GM23338 (cell line): Measurements from ENCODE around the gene ST7L. TPM values are rescaled to one million over a fixed set of nuclear protein-coding genes. Genes with fewer than 3 reads are reported as not detected.

ENCODE experiments used
- ATAC-seq: fragments of 200-7000 bp; cut with Tn5 transposase; 3 replicates; pipeline ENCODE4 v1.9.1; 2020
- DNase-seq: peaks from one replicate; pipeline ENCODE4 v3.0.0-alpha.2; 2015; ENCODE audit warnings: low spot score
- H2AFZ ChIP-seq: fragments of 200-600 bp; sonication (generic); 2 replicates; pipeline ENCODE4 v1.8.0; 2016; ENCODE audit warnings: antibody characterized with exemption, mild to moderate bottlenecking, moderate library complexity
- H3F3A ChIP-seq: fragments of 200-600 bp; sonication (generic); replicated peaks from 2 replicates; pipeline ENCODE4 v1.8.0; 2017; ENCODE audit warnings: antibody characterized with exemption, mixed run types, low read depth
- H3K27ac ChIP-seq: fragments of 200-600 bp; sonication (generic); 2 replicates; pipeline ENCODE4 v1.6.1; 2016; ENCODE audit warnings: low read depth
- H3K27me3 ChIP-seq: fragments of 200-600 bp; sonication (generic); 2 replicates; pipeline ENCODE4 v1.8.0; 2016; ENCODE audit warnings: mild to moderate bottlenecking, mixed run types, moderate library complexity; ENCODE audit not compliant: insufficient read depth
- H3K36me3 ChIP-seq: fragments of 200-600 bp; sonication (generic); 2 replicates; pipeline ENCODE4 v1.8.0; 2016; ENCODE audit warnings: mild to moderate bottlenecking; ENCODE audit not compliant: insufficient read depth
- H3K4me1 ChIP-seq: fragments of 200-600 bp; sonication (generic); 2 replicates; pipeline ENCODE4 v1.8.0; 2016; ENCODE audit warnings: mild to moderate bottlenecking, moderate library complexity; ENCODE audit not compliant: insufficient read depth
- H3K4me2 ChIP-seq: fragments of 200-600 bp; sonication (generic); 2 replicates; pipeline ENCODE4 v1.7.1; 2017; ENCODE audit warnings: mixed run types
- H3K4me3 ChIP-seq: fragments of 200-600 bp; sonication (generic); 2 replicates; pipeline ENCODE4 v1.6.1; 2016; ENCODE audit warnings: mixed run types
- H3K79me2 ChIP-seq: fragments of 200-600 bp; sonication (generic); replicated peaks from 2 replicates; pipeline ENCODE4 v1.8.0; 2017; ENCODE audit warnings: mild to moderate bottlenecking; ENCODE audit not compliant: insufficient read depth
- H3K9me2 ChIP-seq: fragments of 200-600 bp; sonication (generic); 2 replicates; pipeline ENCODE4 v1.8.0; 2017; ENCODE audit not compliant: insufficient read depth
- H4K20me1 ChIP-seq: fragments of 200-600 bp; sonication (generic); replicated peaks from 2 replicates; pipeline ENCODE4 v1.8.0; 2017; ENCODE audit warnings: mild to moderate bottlenecking; ENCODE audit not compliant: insufficient read depth
- H3K27ac Mint-ChIP-seq: 2 replicates; pipeline ENCODE4 v1.8.0; 2020; ENCODE audit warnings: inconsistent platforms, mild to moderate bottlenecking, moderate library complexity, mixed read lengths
- H3K27me3 Mint-ChIP-seq: 3 replicates; pipeline ENCODE4 v1.8.0; 2022; ENCODE audit warnings: low read depth, mild to moderate bottlenecking, moderate library complexity, mixed read lengths, inconsistent platforms; ENCODE audit not compliant: insufficient read depth, poor library complexity
- H3K36me3 Mint-ChIP-seq: 3 replicates; pipeline ENCODE4 v1.8.0; 2021; ENCODE audit warnings: low read depth, mild to moderate bottlenecking, inconsistent platforms, moderate library complexity, mixed read lengths
- H3K4me1 Mint-ChIP-seq: 3 replicates; pipeline ENCODE4 v1.8.0; 2020; ENCODE audit warnings: mild to moderate bottlenecking, inconsistent platforms, mixed read lengths
- H3K4me3 Mint-ChIP-seq: 3 replicates; pipeline ENCODE4 v1.8.0; 2021; ENCODE audit warnings: moderate library complexity, mild to moderate bottlenecking, inconsistent platforms, mixed read lengths
- H3K9me3 Mint-ChIP-seq: 3 replicates; pipeline ENCODE4 v1.8.0; 2020; ENCODE audit warnings: moderate library complexity, mild to moderate bottlenecking, inconsistent platforms, mixed read lengths
- CREB1 ChIP-seq: fragments of 250-450 bp; sonication (Bioruptor Pico); IDR thresholded peaks from 2 replicates; pipeline ENCODE4 v1.5.0; 2020; ENCODE audit warnings: low read depth, mild to moderate bottlenecking, moderate library complexity
- CTCF ChIP-seq, 2 experiments: fragments of 200-600 bp in 1 of 2; sonication (generic) in 1 of 2; conservative IDR thresholded peaks; 2 replicates each; pipeline versions ENCODE4 v1.5.1 to v1.6.1; 2016 to 2017; ENCODE audit warnings: antibody characterized with exemption in 2 of 2, low read depth in 2 of 2, mild to moderate bottlenecking in 2 of 2, moderate library complexity in 1 of 2
- ETS1 ChIP-seq: IDR thresholded peaks from 2 replicates; pipeline ENCODE4 v1.6.1; 2016; ENCODE audit warnings: antibody characterized with exemption
- EZH2 ChIP-seq: fragments of 200-600 bp; sonication (generic); IDR thresholded peaks from one replicate; pipeline ENCODE4 v1.8.0; 2017; ENCODE audit warnings: antibody characterized with exemption, mild to moderate bottlenecking, low read depth; ENCODE audit not compliant: unreplicated experiment
- EZH2phosphoT487 ChIP-seq: fragments of 200-600 bp; sonication (generic); IDR thresholded peaks from one replicate; pipeline ENCODE4 v1.8.1; 2018; ENCODE audit warnings: antibody characterized with exemption; ENCODE audit not compliant: unreplicated experiment
- NANOG ChIP-seq: IDR thresholded peaks from 2 replicates; pipeline ENCODE4 v1.6.1; 2016; ENCODE audit warnings: antibody characterized with exemption, borderline replicate concordance
- POLR2AphosphoS5 ChIP-seq: IDR thresholded peaks from 2 replicates; pipeline ENCODE4 v1.6.1; 2016; ENCODE audit warnings: antibody characterized with exemption, low read depth
- REST ChIP-seq: IDR thresholded peaks from one replicate; pipeline ENCODE4 v1.6.1; 2018; ENCODE audit warnings: antibody characterized with exemption; ENCODE audit not compliant: unreplicated experiment
- STAT1 ChIP-seq: IDR thresholded peaks from one replicate; pipeline ENCODE4 v1.6.1; 2016; ENCODE audit warnings: antibody characterized with exemption; ENCODE audit not compliant: unreplicated experiment
- ZNF114 ChIP-seq: fragments of 250-450 bp; sonication (Bioruptor Pico); IDR thresholded peaks from 2 replicates; pipeline ENCODE4 v1.5.0; 2020; ENCODE audit warnings: mild to moderate bottlenecking, moderate library complexity
- ZNF462 ChIP-seq: fragments of 250-450 bp; sonication (Bioruptor Pico); IDR thresholded peaks from 2 replicates; pipeline ENCODE4 v1.5.0; 2020; ENCODE audit warnings: mild to moderate bottlenecking, moderate library complexity
- polyA plus RNA-seq: library from polyadenylated mRNA; unstranded; fragments of >200 nt; fragmentation: Nextera tagmentation; extraction: Ambion mirVana; gene quantifications from 2 replicates; pipeline ENCODE4 v1.2.1, GENCODE V29; 2016
- total RNA-seq: library from RNA; depleted of rRNA; stranded (reverse); fragments of >200 nt; shearing (Covaris generic); gene quantifications from 2 replicates; pipeline ENCODE4 v1.2.3, GENCODE V29; 2014

Gene ST7L
- total and polyA plus RNA-seq, 2 experiments from 2014 or later, result 18.2 to 21.0 TPM

GRCh38 chr1:112504001-112504660 lies 114.8 kb downstream of the ST7L start:
- Histone ChIP-seq H3K9me2 (no peaks in the 10 kb centered on the region), H3F3A (no peaks in the 10 kb centered on the region), H3K27ac (no peak overlapping the region), H4K20me1 (peaks cover 4% of the 10 kb centered on the region; the same call in 1 of the 2 replicates), H3K4me2 (no peak overlapping the region), H3K36me3 (no peaks in the 10 kb centered on the region), H3K79me2 (no peaks in the 10 kb centered on the region), H3K27me3 (peaks cover 99% of the 10 kb centered on the region), H3K4me1 (peaks cover 26% of the 10 kb centered on the region), H3K4me3 (no peak overlapping the region), H2AFZ (no peak overlapping the region)
- TF ChIP-seq ZNF462 (CRISPR knock-in tag), result no peak
- TF ChIP-seq CTCF (conservative IDR thresholded peaks at IDR 0.05; ENCODE audit: low read depth in 2 of 2), result no peak
- TF ChIP-seq EZH2, result no peak
- TF ChIP-seq EZH2phosphoT487, result no peak
- no peak for TF ChIP-seq REST
- no peak for TF ChIP-seq STAT1
- no peak for TF ChIP-seq ZNF114 (CRISPR knock-in tag)
- no peak for TF ChIP-seq POLR2AphosphoS5
- TF ChIP-seq NANOG, result no peak
- no peak for TF ChIP-seq CREB1
- no peak for TF ChIP-seq ETS1
- no peak for DNase-seq
- Mint-ChIP-seq H3K27ac (no peak overlapping the region), H3K36me3 (no peaks in the 10 kb centered on the region; the same call in 2 of the 3 replicates), H3K4me3 (no peak overlapping the region), H3K9me3 (no peaks in the 10 kb centered on the region; the same call in 2 of the 3 replicates), H3K27me3 (peaks cover 59% of the 10 kb centered on the region), H3K4me1 (peaks cover 35% of the 10 kb centered on the region)
- ATAC-seq, result no peak
